Uterus (tissue), 4 donors: ENCODE results near the gene FSCB. TPM values are rescaled to one million over a fixed set of nuclear protein-coding genes. Genes with fewer than 3 reads are reported as not detected.

Experiments
- DNase-seq, 2 donors: peaks; one replicate each; pipeline ENCODE4 v3.0.0-alpha.2; 2019 to 2020
- H3K27ac ChIP-seq, 2 donors: fragments of 200-600 bp; sonication (generic); 1 replicate in 1 of 2; 2 replicates in 1 of 2; pipeline ENCODE4 v1.5.1; 2016 to 2018
- H3K27me3 ChIP-seq, 2 donors: fragments of 200-600 bp; sonication (generic); one replicate each; pipeline ENCODE4 v1.5.1; 2018 to 2019; ENCODE audit warnings: control low read depth in 1 of 2
- H3K36me3 ChIP-seq, 2 donors: fragments of 200-600 bp; sonication (generic); one replicate each; pipeline ENCODE4 v1.5.1; 2019; ENCODE audit warnings: control low read depth in 1 of 2
- H3K4me1 ChIP-seq, 2 donors: fragments of 200-600 bp; sonication (generic); one replicate each; pipeline ENCODE4 v1.5.1; 2018 to 2019; ENCODE audit warnings: control low read depth in 1 of 2
- H3K4me3 ChIP-seq, 2 donors: fragments of 200-600 bp; sonication (generic); 1 replicate in 1 of 2; 2 replicates in 1 of 2; pipeline ENCODE4 v1.5.1; 2018 to 2019; ENCODE audit warnings: mild to moderate bottlenecking in 1 of 2
- H3K9me3 ChIP-seq, 2 donors: fragments of 200-600 bp; sonication (generic); one replicate each; pipeline ENCODE4 v1.5.1; 2019; ENCODE audit warnings: control low read depth in 1 of 2
- POLR2A ChIP-seq, 2 donors: fragments of 450-650 bp; IDR thresholded peaks; one replicate each; pipeline ENCODE4 v1.6.1; 2016; ENCODE audit warnings: antibody characterized with exemption in 2 of 2, mild to moderate bottlenecking in 1 of 2, moderate library complexity in 1 of 2
- intact Hi-C: fragments of 100-400 bp; cut with DNase I; formaldehyde crosslinking; loops from one replicate; pipeline ENCODE4 v1.15.1; 2023; ENCODE audit warnings: low total_unique reads
- total RNA-seq, 4 donors: library from RNA; depleted of rRNA in 3 of 4; stranded (reverse); fragments of >200 nt in 3 of 4; gene quantifications; one replicate each; pipeline versions ENCODE4 v1.1.0 to v1.2.4, GENCODE V29; 2014 to 2023
- TF ChIP-seq, protein P1 (sequence below), 4 experiments: fragments of 200-600 bp in 2 of 4; fragments of 450-650 bp in 2 of 4; sonication (generic) in 2 of 4; IDR thresholded peaks; one replicate each; pipeline ENCODE4 v1.5.1; 2016 to 2019; ENCODE audit warnings: antibody characterized with exemption in 4 of 4, mild to moderate bottlenecking in 2 of 4, moderate library complexity in 1 of 4
- donor health status: DM: yes; HTN: yes; CAD: no.

The FSCB gene
- total RNA-seq, 4 donors from 2014 or later: 0.14 TPM; not detected in 3

DNA sequence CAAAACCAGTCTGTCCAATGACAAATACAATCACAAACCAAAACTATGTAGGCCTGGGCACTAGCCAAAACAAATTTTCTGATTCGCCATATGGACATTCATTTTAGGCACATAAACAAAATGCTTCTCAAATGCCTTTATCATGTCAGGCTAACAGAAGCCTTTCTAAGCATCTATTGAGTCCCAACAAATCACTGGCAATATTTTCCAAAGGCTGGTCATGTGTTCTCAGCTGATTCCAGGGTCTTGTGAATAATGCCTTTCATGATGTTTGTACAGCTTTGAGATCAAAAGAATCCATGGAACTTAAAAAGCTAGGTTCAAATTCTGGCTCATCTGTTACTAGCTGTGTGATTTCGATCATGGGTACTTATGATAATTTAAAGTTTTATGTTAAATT is 16.1 kb downstream of the FSCB start:
- Histone ChIP-seq H3K36me3 (no peaks in the 10 kb centered on the region), H3K27me3 (no peaks in the 10 kb centered on the region), H3K9me3 (no peaks in the 10 kb centered on the region), H3K27ac (no peak overlapping the region), H3K4me1 (no peaks in the 10 kb centered on the region), H3K4me3 (no peak overlapping the region)
- intact Hi-C loops: no loop called here
- TF ChIP-seq, protein P1, sequence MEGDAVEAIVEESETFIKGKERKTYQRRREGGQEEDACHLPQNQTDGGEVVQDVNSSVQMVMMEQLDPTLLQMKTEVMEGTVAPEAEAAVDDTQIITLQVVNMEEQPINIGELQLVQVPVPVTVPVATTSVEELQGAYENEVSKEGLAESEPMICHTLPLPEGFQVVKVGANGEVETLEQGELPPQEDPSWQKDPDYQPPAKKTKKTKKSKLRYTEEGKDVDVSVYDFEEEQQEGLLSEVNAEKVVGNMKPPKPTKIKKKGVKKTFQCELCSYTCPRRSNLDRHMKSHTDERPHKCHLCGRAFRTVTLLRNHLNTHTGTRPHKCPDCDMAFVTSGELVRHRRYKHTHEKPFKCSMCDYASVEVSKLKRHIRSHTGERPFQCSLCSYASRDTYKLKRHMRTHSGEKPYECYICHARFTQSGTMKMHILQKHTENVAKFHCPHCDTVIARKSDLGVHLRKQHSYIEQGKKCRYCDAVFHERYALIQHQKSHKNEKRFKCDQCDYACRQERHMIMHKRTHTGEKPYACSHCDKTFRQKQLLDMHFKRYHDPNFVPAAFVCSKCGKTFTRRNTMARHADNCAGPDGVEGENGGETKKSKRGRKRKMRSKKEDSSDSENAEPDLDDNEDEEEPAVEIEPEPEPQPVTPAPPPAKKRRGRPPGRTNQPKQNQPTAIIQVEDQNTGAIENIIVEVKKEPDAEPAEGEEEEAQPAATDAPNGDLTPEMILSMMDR (IDR thresholded peaks at IDR 0.05): no peak
- TF ChIP-seq POLR2A (IDR thresholded peaks at IDR 0.05): no peak
- no peak for DNase-seq

DNA sequence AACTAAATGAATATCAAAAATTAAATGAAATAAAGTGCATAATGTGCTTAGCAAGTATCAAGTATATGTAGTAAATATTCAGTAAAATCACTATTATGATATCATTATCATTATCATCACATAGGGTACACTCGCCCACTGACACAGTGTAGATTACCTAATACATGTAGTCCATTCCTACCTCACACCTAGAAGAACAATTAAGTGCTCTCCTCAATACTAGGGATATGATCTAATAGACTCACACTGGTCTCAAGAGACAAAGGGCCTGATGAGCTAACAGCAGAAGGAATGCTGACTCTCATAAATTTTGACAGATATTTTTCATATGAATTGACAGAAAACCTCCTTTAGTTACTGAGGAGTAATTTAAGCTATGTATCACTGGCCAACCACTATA is 29.1 kb downstream of the FSCB start:
- Histone ChIP-seq H3K4me3 (no peak overlapping the region), H3K27ac (no peak overlapping the region), H3K9me3 (no peaks in the 10 kb centered on the region), H3K4me1 (no peaks in the 10 kb centered on the region), H3K27me3 (no peaks in the 10 kb centered on the region), H3K36me3 (no peaks in the 10 kb centered on the region)
- intact Hi-C loops: no loop called here
- DNase-seq: no peak
- TF ChIP-seq, protein P1 (IDR thresholded peaks at IDR 0.05): no peak
- no peak for TF ChIP-seq POLR2A (IDR thresholded peaks at IDR 0.05)

DNA sequence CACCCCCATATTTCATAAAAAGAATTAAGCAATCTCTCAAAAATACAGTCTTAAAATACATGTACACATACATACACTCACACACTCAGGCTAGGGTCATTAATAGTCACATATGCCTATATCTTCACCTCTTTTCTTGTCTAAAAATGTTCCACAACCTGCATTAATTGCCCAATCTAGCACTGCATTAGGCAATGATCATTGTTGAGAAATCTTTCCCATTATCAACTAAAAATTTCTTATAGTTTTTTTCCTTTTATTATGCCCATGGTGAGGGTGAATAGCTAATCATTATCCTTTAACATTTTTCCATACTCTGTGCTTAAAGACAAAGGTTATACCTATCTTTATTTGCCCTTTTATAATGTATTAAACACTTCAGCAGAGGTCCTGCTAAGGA is 38.3 kb downstream of the FSCB start:
- no peaks in the 10 kb centered on the region for H3K4me1 ChIP-seq
- TF ChIP-seq, protein P1 (IDR thresholded peaks at IDR 0.05): no peak
- no peak for TF ChIP-seq POLR2A (IDR thresholded peaks at IDR 0.05)
- intact Hi-C loops: no loop called here
- no peaks in the 10 kb centered on the region for H3K36me3 ChIP-seq
- no peak overlapping the region for H3K4me3 ChIP-seq
- H3K27ac ChIP-seq: no peak overlapping the region
- H3K9me3 ChIP-seq: no peaks in the 10 kb centered on the region
- no peaks in the 10 kb centered on the region for H3K27me3 ChIP-seq
- no peak for DNase-seq

DNA sequence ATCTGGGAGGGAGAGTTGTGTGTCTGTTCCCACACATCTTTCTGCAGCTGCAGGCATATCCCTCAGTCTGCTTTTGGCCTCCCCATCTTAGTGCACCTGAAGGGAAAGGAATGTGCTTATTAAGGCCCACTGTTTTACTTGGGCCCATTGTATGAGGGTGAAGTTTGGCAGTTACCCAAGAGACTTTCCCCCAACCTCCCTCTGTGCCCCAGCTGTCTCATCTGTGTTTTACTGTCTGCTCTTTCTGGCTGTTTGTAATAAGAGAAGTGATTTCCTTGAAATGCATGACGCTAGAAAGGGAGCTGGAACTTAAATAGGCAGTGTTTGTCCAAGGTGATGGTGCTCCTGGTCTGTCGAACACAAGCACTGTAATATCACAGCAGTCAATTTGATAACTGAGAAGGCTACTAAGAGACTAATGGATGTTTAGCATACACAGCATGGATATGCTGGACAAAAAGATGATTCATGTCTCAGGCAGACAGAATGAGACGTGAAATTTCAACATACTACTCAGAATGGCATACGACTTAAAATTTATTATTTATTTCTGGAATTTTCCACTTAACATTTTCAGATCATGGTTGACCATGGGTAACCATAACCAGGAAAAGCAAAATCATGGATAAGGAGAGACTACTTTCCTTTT is 43.6 kb downstream of the FSCB start:
- no peak overlapping the region for H3K27ac ChIP-seq
- H3K4me1 ChIP-seq: no peaks in the 10 kb centered on the region
- H3K9me3 ChIP-seq: no peaks in the 10 kb centered on the region
- no peak for TF ChIP-seq POLR2A (IDR thresholded peaks at IDR 0.05)
- TF ChIP-seq, protein P1 (IDR thresholded peaks at IDR 0.05): no peak
- no peak for DNase-seq
- H3K36me3 ChIP-seq: no peaks in the 10 kb centered on the region
- intact Hi-C loops: no loop called here
- H3K4me3 ChIP-seq: no peak overlapping the region
- H3K27me3 ChIP-seq: no peaks in the 10 kb centered on the region

DNA sequence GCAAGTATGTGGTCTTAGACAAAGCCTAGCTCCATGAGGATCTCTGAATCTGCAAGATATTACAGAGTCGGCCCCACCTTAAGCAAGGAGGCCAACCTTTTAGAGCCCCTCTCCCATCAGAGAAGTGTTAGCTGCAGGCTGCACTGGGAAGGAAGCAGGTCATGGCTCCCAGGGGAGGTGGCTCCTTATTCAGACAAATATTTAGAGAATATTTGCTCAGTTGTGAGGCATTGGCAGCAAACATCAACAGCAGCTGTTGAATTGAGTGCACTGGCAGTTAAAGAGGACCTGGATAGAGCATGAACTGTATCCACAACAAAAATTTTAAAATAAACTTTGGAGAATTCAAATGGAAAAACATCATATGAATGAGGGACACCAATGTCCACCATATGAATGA is 44.7 kb downstream of the FSCB start:
- intact Hi-C loops: no loop called here
- DNase-seq: no peak
- Histone ChIP-seq H3K27me3 (no peaks in the 10 kb centered on the region), H3K27ac (no peak overlapping the region), H3K4me1 (no peaks in the 10 kb centered on the region), H3K36me3 (no peaks in the 10 kb centered on the region), H3K9me3 (no peaks in the 10 kb centered on the region), H3K4me3 (no peak overlapping the region)
- no peak for TF ChIP-seq POLR2A (IDR thresholded peaks at IDR 0.05)
- TF ChIP-seq, protein P1 (IDR thresholded peaks at IDR 0.05): no peak
